HG03135 (cell line): Measurements from ENCODE around the gene OR2T3.
A peak's percentile ranks its signal among the peaks of the same experiment; 100 is the strongest.
"Not testable (repeated sequence)": the region's sequence is repeated elsewhere in the genome, so short reads cannot be mapped to it uniquely, and the experiment has no call there.

ENCODE experiments used
- ATAC-seq: cut with Tn5 transposase; IDR thresholded peaks from one replicate; pipeline ENCODE4 v1.9.1; 2021; ENCODE audit warnings: mild to moderate bottlenecking, moderate library complexity; ENCODE audit not compliant: unreplicated experiment

Gene OR2T3

GRCh38 chr1:248473051-248473450 lies at the start of gene OR2T3:
TSS of gene OR2T3 (plus strand) at chr1:248473351. CDS start at chr1:248473351, 0 bp downstream.
- ATAC-seq: not testable (repeated sequence)

DNA sequence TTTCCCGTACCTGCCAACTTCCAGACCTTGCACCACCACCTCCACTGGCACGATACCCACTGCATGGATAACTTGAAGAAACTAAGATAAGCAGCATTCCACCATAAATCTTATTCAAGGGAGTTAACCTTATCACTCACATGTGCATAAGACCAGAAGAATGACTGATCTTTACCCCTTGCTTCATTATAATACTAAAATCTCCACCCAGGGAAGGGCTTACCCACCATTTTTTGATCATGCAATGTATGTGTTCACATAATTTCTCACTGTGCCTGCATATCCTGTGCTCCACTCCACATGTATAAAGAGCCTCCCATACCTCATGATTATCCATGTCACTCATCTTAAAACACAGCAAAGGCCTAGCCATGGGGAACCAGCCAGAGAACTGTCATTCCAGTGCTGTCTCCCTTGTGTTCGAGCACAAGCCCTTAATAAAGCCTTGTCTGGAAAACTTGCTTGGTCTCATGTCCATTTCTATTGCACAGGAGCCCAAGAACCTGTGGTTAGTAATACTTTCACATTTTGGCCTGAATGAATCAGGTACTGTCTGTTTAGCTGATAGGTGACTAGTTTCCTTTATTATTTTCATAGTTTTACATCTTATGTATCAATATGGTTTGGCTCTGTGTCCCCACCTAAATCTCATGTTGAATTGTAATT lies 45.5 kb upstream of the OR2T3 start:
- peak; percentile 61 for ATAC-seq

DNA sequence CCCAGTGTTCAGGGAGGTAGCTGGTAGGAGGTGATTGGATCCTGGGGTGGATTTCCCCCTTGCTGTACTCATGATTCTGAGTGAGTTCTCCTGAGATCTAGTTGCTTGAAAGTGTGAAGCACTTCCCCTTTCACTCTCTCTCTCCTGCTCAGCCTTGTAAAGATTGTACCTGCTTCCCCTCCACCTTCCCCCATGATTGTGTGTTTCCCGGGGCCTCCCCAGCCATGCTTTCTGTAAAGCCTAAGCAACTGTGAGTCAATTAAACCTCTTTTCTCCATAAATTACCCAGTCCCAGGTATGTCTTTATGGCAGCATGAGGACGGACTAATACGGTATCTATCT lies 45.0 kb upstream of the OR2T3 start:
- peak; percentile 96 for ATAC-seq

DNA sequence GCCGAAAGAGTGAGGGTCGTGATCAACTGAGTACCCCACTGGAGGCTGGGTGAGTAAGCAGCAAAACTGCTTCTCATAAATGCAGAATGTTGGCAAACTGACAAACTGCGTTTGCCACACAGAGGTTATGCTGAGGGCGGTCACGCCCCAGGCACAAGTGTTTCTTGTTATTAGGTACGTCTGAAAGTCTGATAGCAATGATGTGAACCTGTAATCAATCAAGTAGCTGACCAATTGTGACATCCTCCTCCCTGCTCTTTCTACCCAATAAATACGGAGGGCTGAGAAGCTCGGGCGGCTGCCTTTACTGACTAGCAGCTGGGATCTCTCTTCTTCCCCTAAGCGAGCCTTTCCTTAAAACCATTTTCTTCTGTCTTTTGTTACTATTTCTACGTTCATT lies 41.5 kb upstream of the OR2T3 start:
- not testable (repeated sequence) for ATAC-seq

DNA sequence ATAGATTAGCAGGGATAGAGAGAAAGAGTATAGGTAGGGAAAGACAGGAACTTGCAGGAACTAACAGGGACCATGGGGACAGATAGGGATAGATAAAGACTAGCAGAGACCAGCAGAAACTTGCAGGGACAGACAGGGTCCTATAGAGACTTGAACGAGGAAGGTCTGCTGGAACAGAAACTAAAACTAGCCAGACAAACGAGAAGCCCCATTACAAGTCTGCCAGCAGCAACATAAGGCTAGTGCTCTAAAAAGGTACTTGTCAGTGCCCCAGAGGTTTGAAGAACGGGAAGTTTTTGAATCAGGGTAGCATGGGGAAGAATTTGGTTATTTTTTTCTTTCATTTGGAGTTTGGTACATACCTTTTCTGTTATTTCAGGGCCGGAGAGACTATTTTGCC lies 41.0 kb upstream of the OR2T3 start:
- ATAC-seq: not testable (repeated sequence)

- ATAC-seq: not testable (repeated sequence)
These were observed 39.2 kb upstream of the OR2T3 start for GRCh38 chr1:248433811-248434415.

GRCh38 chr1:248434913-248435312 lies 38.2 kb upstream of the OR2T3 start:
- ATAC-seq: not testable (repeated sequence)

DNA sequence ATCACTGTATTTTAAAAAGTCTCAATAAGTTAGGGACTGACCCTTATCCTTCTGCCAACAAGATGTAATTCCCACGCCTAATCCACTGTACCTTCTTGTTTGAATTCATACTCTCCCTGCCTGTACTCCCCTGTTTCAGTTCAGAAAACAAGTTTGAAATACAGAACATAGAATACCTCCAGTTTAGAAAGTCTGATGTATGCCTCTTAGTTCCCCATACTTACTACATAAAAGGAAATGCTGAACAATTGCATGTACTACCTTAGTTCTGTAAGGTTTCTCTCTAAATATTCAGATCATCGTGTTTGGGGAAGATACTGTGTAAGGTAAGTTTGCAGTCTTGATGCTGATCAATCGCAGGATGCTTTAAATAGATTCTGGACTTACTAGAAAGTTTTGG lies 36.8 kb upstream of the OR2T3 start:
- ATAC-seq: not testable (repeated sequence)

- not testable (repeated sequence) for ATAC-seq
These were observed 34.5 kb upstream of the OR2T3 start for GRCh38 chr1:248438668-248439067.

DNA sequence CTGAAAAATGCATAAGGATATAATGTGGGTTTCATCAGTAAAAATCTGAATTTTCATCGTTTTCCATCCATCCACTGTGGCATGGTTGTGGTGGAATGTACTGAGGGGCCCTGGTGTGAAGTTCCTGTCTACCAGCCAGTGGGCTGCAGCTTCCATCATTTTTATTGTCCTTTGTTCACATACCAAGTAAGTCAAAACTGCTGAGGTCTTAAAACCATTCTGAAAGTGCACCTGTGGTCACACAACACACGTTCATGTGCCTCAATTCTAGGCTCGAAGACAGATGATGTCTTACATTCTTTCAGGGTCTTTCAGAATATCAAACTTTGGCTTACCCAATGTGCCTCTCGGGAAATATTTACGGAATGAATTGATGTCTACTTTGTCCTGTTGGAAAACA lies 33.9 kb upstream of the OR2T3 start:
- not testable (repeated sequence) for ATAC-seq

DNA sequence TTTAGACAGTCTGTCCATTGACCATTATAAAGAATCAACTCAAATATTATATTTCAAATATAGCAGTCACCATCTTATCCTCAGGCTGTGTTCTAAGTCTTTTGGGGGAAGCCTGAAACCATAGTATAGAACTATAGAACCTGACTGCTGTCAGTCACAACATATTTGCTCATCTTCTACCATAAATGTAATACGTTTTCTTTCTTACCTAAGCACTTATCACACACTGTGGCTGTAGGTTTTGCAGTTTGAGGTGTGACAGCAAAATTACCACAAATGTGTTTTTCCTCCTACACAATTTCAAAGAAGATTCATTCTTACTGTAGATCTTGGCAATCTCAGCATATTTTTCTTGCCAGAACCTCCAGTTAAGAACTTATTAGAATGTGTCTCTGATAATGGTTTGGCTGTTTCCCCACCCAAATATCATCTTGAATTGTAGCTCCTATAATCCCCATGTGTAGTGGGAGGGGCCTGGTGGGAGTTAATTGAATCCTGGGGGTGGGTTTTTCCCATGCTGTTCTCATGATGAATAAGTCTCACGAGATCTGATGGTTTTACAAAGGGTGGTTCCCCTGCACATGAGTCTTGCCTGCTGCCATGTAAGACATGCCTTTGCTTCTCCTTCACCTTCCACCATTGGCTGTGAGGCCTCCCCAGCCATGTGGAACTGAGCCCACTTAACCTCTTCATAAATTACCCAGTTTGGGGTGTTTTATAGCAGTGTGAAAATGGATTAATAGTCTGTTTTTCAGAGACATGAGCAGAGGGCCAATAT lies 30.5 kb upstream of the OR2T3 start:
- ATAC-seq: not testable (repeated sequence)

- ATAC-seq: not testable (repeated sequence)
These were observed 28.5 kb upstream of the OR2T3 start for GRCh38 chr1:248444603-248445002.

DNA sequence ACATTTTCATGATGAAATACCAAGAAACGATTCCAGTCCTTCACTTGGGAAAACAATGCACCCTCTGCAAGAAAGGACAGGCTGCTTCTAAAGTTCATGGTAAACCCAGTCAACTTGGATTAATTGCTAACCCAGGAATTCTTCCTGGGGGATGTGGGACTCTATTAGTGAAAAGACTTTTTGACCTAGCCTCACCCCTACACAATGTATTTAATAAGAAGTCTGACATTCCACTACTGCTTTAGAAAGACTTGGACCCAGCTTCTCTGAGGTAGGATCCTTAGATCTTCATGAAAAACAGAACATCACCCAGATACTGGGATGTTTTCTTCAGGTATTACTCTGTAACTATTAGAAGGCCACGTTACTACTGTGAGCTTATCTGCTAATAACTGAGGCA lies 27.8 kb upstream of the OR2T3 start, which contains the start of gene OR2T2:
Gene OR2T2 (plus strand): TSS at position 239 of the 400 bp plus-strand sequence. CDS start 7,161 bp downstream, outside the sequence.
- not testable (repeated sequence) for ATAC-seq

- peak; percentile 44 for ATAC-seq
These were observed 24.6 kb upstream of the OR2T3 start for GRCh38 chr1:248448409-248449074.

GRCh38 chr1:248449821-248450465 lies 23.2 kb upstream of the OR2T3 start:
- peak; percentile 9 for ATAC-seq

DNA sequence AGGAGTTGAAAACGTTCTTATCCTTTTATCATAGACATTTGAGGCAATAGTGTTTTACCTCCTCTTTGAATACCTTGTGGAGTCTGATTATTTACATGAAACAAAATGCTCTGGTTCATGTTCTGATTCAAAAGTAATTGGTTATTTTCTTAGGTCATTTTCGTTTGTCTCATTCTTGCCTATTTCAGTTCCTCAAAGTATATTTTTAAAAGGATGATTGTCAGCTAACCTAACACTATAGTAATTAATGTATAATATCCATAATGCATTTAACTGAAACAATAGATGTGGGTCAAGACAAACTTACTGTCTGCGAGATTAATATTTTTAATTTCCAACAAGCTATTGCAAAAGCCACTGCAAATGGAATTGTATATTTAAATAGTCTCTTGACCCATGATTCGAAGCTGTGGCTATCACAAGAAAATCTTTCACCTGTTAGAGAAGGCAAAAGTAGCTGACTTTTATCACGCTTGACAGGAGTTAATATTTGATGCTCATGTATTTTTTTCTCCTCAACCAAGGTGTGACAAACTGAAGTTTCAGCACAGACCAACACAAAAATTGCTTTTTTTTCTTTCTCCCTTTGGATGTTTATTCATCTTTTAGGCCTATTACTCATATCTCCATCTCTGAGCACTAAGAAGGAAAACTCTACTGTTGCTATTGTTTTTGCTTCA lies 22.5 kb upstream of the OR2T3 start:
- peak; percentile 66 for ATAC-seq

GRCh38 chr1:248453619-248454018 lies 19.5 kb upstream of the OR2T3 start:
- ATAC-seq: not testable (repeated sequence)

GRCh38 chr1:248455045-248455444 lies 18.1 kb upstream of the OR2T3 start:
- ATAC-seq: not testable (repeated sequence)

DNA sequence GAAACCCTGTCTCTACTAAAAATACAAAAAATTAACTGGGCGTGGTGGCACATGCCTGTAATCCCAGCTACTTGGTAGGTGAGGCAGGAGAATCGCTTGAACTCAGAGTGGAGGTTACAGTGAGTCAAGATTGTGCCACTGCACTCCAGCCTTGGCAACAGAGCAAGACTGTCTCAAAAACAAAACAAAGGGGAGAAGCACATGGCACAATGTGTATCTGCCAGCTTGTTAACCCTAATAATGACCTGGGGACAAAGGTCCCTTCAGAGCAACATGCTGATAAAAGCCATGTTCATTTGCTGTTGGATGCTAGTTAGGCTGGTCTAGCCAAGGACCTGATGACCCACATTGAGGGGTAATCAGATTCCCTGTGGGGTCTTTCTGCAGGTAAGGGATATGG lies 16.5 kb upstream of the OR2T3 start:
- ATAC-seq: not testable (repeated sequence)

GRCh38 chr1:248459117-248459516 lies 14.0 kb upstream of the OR2T3 start:
- ATAC-seq: not testable (repeated sequence)
